ENCODE results near the gene PCDHGA12.
A peak's percentile ranks its signal among the peaks of the same experiment; 100 is the strongest.
"Not testable (repeated sequence)": the region's sequence is repeated elsewhere in the genome, so short reads cannot be mapped to it uniquely, and the experiment has no call there.

PCDHGA12 gene

GRCh38 chr5:141409598-141410306, 20.6 kb upstream of the PCDHGA12 start:
- no peak for DNase-seq

DNA sequence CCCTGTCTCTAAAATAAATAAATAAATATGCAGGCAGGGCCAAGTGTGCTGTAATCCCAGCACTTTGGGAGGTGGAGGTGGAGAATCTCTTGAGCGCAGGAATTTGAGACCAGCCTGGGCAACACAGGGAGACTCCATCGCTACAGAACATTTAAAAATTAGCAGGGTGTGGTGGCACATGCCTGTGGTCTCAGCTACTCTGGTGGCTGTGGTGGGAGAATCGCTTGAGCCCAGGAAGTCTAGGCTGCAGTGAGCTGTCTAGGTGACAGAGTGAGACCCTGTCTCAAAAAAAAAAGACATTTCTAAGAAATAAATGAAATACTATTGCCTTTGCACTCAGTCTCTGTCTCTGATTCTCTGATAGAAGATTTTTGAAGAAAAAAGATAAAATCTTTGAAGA, 18.7 kb upstream of the PCDHGA12 start:
- no peak for DNase-seq

- peak in 1 of 2 experiments; percentile 66 for DNase-seq
Measured at GRCh38 chr5:141412854-141413539, 17.3 kb upstream of the PCDHGA12 start, which contains the start of gene PCDHGA10. PCDHGA10 (plus strand) TSS chr5:141412987; CDS start chr5:141413176, 189 bp downstream.

DNA sequence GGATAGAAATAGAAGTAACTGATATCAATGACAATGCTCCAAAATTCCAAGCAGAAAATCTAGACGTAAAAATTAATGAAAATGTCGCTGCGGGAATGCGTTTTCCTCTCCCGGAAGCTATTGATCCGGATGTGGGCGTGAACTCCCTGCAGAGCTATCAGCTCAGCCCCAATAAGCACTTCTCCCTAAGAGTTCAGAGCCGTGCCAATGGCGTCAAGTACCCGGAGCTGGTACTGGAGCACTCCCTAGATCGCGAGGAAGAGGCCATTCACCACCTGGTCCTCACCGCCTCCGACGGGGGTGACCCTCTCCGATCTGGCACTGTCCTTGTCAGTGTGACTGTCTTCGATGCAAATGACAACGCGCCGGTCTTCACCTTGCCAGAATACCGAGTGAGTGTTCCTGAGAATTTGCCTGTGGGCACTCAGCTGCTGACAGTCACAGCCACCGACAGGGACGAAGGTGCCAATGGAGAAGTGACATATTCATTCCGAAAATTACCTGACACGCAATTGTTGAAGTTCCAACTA, 16.7 kb upstream of the PCDHGA12 start:
- DNase-seq: no peak

DNA sequence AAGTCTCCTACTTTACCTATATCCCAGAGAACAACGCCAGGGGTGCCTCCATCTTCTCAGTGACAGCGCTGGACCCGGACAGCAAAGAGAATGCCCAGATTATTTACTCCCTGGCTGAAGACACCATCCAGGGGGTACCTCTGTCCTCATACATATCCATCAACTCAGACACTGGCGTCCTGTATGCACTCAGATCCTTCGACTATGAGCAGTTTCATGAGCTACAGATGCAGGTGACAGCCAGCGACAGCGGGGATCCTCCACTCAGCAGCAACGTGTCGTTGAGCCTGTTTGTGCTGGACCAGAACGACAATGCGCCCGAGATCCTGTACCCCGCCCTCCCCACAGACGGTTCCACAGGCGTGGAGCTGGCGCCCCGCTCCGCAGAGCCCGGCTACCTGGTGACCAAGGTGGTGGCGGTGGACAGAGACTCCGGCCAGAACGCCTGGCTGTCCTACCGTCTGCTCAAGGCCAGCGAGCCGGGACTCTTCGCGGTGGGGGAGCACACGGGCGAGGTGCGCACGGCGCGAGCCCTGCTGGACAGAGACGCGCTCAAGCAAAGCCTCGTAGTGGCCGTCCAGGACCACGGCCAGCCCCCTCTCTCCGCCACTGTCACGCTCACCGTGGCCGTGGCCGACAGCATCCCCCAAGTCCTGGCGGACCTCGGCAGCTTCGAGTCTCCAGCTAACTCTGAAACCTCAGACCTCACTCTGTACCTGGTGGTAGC, 15.6 kb upstream of the PCDHGA12 start:
- DNase-seq: not testable (repeated sequence)

GRCh38 chr5:141415275-141415618, 15.1 kb upstream of the PCDHGA12 start:
- not testable (repeated sequence) for DNase-seq

DNA sequence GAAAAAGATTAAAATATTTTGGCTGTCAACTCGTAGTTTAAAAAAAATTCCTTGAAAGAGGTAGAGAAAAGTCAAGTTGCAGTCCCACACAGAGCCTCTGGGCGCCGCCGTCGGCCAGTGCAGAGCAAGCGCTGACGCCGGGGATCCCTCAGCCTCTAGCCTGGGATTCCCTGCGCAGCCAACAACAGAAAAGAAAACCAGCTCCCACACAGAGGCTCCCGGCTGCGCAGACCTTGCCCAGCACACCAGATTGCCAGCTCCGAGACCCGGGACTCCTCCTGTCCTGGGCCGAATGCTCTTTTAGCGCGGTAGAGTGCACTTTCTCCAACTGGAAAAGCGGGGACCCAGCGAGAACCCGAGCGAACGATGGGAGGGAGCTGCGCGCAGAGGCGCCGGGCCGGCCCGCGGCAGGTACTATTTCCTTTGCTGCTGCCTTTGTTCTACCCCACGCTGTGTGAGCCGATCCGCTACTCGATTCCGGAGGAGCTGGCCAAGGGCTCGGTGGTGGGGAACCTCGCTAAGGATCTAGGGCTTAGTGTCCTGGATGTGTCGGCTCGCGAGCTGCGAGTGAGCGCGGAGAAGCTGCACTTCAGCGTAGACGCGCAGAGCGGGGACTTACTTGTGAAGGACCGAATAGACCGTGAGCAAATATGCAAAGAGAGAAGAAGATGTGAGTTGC, 12.7 kb upstream of the PCDHGA12 start, which contains the start of gene PCDHGB7:
PCDHGB7 (plus strand) TSS at position 184 of the 679 bp plus-strand sequence; CDS start at position 367, 183 bp downstream.
- DNase-seq: peak; percentile 69 to 71

DNA sequence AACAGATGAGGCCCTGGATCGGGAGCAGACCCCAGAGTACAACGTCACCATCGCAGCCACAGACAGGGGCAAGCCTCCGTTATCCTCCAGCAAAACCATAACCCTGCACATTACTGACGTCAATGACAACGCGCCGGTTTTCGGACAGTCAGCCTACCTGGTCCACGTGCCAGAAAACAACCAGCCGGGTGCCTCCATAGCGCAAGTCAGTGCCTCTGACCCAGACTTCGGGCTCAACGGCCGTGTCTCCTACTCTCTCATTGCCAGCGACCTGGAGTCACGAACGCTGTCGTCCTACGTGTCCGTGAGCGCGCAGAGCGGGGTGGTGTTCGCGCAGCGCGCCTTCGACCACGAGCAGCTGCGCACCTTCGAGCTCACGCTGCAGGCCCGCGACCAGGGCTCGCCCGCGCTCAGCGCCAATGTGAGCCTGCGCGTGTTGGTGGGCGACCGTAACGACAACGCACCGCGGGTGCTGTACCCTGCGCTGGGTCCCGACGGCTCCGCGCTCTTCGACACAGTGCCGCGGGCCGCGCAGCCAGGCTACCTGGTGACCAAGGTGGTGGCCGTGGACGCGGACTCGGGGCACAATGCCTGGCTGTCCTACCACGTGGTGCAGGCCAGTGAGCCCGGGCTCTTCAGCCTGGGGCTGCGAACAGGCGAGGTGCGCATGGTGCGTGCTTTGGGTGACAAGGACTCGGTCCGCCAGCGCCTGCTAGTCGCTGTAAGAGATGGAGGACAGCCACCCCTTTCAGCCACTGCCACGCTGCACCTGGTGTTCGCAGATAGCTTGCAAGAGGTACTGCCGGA, 11.0 kb upstream of the PCDHGA12 start:
- DNase-seq: no peak

DNA sequence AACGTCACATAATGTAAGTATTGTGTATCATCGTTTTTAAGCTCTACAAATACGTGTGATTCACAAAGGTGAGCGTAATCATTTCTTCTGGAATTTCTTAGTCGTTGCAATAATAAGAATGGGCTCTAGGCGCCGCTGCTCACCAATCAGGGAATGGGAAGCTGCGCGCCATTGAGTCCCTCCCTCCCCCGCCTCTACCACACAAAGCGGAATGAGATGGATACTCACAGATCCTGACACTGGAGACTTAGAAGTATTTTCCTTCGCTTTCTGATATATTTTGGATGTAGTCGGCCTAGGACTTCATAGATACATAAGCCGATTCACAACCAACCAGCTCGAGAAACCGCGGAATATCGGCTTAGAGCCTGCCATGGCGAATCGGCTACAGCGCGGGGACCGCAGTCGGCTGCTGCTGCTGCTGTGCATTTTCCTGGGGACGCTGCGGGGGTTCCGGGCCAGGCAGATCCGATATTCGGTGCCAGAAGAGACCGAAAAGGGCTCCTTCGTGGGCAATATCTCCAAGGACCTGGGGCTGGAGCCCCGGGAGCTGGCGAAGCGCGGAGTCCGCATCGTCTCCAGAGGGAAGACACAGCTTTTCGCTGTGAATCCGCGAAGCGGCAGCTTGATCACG, 9.3 kb upstream of the PCDHGA12 start, which contains the start of gene PCDHGA11:
PCDHGA11 (plus strand) TSS at position 197 of the 634 bp plus-strand sequence; CDS start at position 374, 177 bp downstream.
- DNase-seq: peak; percentile 62 to 66

- DNase-seq: no peak
Measured at GRCh38 chr5:141421489-141421855, 8.8 kb upstream of the PCDHGA12 start.

DNA sequence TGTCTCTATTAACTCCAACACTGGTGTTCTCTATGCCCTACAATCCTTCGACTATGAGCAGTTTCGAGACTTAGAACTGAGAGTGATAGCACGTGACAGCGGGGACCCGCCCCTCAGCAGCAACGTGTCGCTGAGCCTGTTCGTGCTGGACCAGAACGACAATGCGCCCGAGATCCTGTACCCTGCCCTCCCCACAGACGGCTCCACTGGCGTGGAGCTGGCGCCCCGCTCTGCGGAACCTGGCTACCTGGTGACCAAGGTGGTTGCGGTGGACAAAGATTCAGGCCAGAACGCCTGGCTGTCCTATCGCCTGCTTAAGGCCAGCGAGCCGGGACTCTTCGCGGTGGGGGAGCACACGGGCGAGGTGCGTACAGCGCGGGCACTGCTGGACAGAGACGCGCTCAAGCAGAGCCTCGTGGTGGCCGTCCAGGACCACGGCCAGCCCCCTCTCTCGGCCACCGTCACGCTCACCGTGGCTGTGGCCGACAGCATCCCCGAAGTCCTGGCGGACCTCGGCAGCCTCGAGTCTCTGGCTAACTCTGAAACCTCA, 7.5 kb upstream of the PCDHGA12 start:
- DNase-seq: no peak

- no peak for DNase-seq
Measured at GRCh38 chr5:141427783-141428426, 2.4 kb upstream of the PCDHGA12 start.

DNA sequence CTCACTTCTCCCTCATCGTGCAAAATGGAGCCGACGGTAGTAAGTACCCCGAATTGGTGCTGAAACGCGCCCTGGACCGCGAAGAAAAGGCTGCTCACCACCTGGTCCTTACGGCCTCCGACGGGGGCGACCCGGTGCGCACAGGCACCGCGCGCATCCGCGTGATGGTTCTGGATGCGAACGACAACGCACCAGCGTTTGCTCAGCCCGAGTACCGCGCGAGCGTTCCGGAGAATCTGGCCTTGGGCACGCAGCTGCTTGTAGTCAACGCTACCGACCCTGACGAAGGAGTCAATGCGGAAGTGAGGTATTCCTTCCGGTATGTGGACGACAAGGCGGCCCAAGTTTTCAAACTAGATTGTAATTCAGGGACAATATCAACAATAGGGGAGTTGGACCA, 979 bp downstream of the PCDHGA12 start:
- peak in 1 of 2 experiments; percentile 25 for DNase-seq

- DNase-seq: not testable (repeated sequence)
Measured at GRCh38 chr5:141432308-141432707, 2.0 kb downstream of the PCDHGA12 start.

GRCh38 chr5:141432726-141433125, 2.4 kb downstream of the PCDHGA12 start:
- not testable (repeated sequence) for DNase-seq

- no peak for DNase-seq
Measured at GRCh38 chr5:141434006-141434405, 3.7 kb downstream of the PCDHGA12 start.

DNA sequence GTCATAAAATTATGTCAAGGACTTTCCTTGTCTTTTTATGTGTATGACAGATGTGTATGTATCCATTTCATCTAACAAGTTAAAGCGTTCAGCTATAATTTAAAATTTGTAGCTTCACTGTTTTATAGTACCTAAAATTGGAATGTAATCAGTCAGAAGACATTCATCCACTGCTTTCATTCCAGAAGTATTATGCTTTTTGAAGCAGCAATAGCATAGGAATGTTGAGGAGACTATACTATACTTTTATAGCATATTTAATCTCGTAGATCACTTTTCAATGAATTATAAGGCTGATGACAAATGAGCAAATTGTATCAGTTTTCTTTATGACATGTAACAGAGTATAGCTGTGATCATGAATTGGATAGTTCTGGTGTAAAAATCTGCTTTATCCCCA, 6.9 kb downstream of the PCDHGA12 start:
- DNase-seq: no peak

GRCh38 chr5:141439411-141440141, 9.3 kb downstream of the PCDHGA12 start:
- DNase-seq: no peak

DNA sequence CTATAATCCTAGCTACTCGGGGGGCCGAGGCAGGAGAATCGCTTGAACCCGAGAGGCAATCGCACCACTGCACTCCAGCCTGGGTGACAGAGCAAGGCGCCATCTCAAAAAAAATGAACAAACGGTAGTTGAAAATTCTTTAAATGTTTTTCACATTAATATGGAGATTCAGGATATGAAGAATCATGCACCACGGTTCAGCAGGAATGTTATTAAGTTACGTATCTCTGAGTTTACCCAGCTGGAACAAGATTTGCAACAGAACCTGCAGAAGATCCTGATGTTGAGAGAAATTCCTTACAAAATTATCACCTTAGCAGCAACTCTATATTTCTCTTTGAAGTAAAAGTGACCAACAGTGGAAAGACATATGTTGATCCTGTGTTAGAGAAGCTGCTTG, 10.0 kb downstream of the PCDHGA12 start:
- DNase-seq: no peak
